Caco-2 (cell line): ENCODE data around the gene HRH2. TPM values are rescaled to one million over a fixed set of nuclear protein-coding genes. Genes with fewer than 3 reads are reported as not detected.

ENCODE experiments used
- BruUV-seq: library from RNA; stranded (reverse); fragments of 400-500 nt; replicated peaks from 2 replicates; lab custom pipeline; 2021; lab: Mats Ljungman, UMichigan
- CTCF ChIA-PET: fragments of 300-600 bp; sonication (Branson Sonifier 250); formaldehyde crosslinking; loops from one replicate; lab custom pipeline; 2022; ENCODE audit warnings: antibody characterized with exemption; lab: Charles Lee
- POLR2A ChIA-PET: fragments of 300-600 bp; sonication (Branson Sonifier 250); formaldehyde crosslinking; loops from one replicate; lab custom pipeline; 2022; ENCODE audit warnings: antibody characterized with exemption; lab: Charles Lee
- DNase-seq, 2 experiments: peaks; one replicate each; pipeline versions ENCODE4 v3.0.0 to v3.0.0-alpha.2; 2020 to 2022
- H3K27me3 ChIP-seq: replicated peaks from 2 replicates; pipeline ENCODE4 v1.6.0; 2011; ENCODE audit warnings: low read length; ENCODE audit not compliant: control insufficient read depth, insufficient read depth
- H3K36me3 ChIP-seq: 2 replicates; pipeline ENCODE4 v1.5.1; 2011; ENCODE audit warnings: low read length; ENCODE audit not compliant: control insufficient read depth, insufficient read depth
- H3K4me1 ChIP-seq: fragments of 250-450 bp; sonication (Bioruptor Pico); 2 replicates; pipeline ENCODE4 v1.5.1; 2020; ENCODE audit warnings: mild to moderate bottlenecking
- H3K4me3 ChIP-seq: 2 replicates; pipeline ENCODE4 v1.5.1; 2011; ENCODE audit warnings: low read depth, mild to moderate bottlenecking, control low read depth, low read length
- H3K9me3 ChIP-seq: fragments of 250-450 bp; sonication (Bioruptor Pico); 2 replicates; pipeline ENCODE4 v1.5.1; 2020; ENCODE audit warnings: mild to moderate bottlenecking, moderate library complexity
- H3K27ac Mint-ChIP-seq: one replicate; pipeline ENCODE4 v1.8.0; 2022; ENCODE audit warnings: mixed read lengths; ENCODE audit not compliant: unreplicated experiment
- H3K27me3 Mint-ChIP-seq: one replicate; pipeline ENCODE4 v1.8.0; 2022; ENCODE audit warnings: mixed read lengths; ENCODE audit not compliant: insufficient read depth, unreplicated experiment
- H3K36me3 Mint-ChIP-seq: one replicate; pipeline ENCODE4 v1.8.0; 2022; ENCODE audit warnings: mild to moderate bottlenecking, mixed read lengths; ENCODE audit not compliant: insufficient read depth, unreplicated experiment
- H3K4me1 Mint-ChIP-seq: one replicate; pipeline ENCODE4 v1.8.0; 2022; ENCODE audit warnings: low read depth, mixed read lengths; ENCODE audit not compliant: unreplicated experiment
- H3K4me3 Mint-ChIP-seq: one replicate; pipeline ENCODE4 v1.8.0; 2022; ENCODE audit warnings: mild to moderate bottlenecking, moderate library complexity, mixed read lengths; ENCODE audit not compliant: unreplicated experiment
- H3K9me3 Mint-ChIP-seq: one replicate; pipeline ENCODE4 v1.8.0; 2022; ENCODE audit warnings: mixed read lengths; ENCODE audit not compliant: unreplicated experiment
- intact Hi-C: fragments of 100-400 bp; cut with micrococcal nuclease; formaldehyde crosslinking; loops from one replicate; pipeline ENCODE4 v1.10.0; 2022; ENCODE audit not compliant: unreplicated experiment
- total RNA-seq: library from RNA; stranded (reverse); gene quantifications from 2 replicates; pipeline ENCODE4 v1.2.3, GENCODE V29; 2022
- TF ChIP-seq, protein P1 (sequence below), 2 experiments: fragments of 200-600 bp in 1 of 2; IDR thresholded peaks; 1 replicate in 1 of 2; 2 replicates in 1 of 2; pipeline versions ENCODE4 v1.5.1 to v1.8.0; 2011 to 2022; ENCODE audit warnings: antibody characterized with exemption in 1 of 2, control low read depth in 1 of 2, inconsistent platforms in 1 of 2, low read depth in 1 of 2, low read length in 1 of 2, mild to moderate bottlenecking in 1 of 2, moderate library complexity in 1 of 2; ENCODE audit not compliant: insufficient read depth in 1 of 2, severe bottlenecking in 1 of 2, unreplicated experiment in 1 of 2

Gene HRH2
- total RNA-seq, 1 experiment from 2014 or later: not detected

DNA sequence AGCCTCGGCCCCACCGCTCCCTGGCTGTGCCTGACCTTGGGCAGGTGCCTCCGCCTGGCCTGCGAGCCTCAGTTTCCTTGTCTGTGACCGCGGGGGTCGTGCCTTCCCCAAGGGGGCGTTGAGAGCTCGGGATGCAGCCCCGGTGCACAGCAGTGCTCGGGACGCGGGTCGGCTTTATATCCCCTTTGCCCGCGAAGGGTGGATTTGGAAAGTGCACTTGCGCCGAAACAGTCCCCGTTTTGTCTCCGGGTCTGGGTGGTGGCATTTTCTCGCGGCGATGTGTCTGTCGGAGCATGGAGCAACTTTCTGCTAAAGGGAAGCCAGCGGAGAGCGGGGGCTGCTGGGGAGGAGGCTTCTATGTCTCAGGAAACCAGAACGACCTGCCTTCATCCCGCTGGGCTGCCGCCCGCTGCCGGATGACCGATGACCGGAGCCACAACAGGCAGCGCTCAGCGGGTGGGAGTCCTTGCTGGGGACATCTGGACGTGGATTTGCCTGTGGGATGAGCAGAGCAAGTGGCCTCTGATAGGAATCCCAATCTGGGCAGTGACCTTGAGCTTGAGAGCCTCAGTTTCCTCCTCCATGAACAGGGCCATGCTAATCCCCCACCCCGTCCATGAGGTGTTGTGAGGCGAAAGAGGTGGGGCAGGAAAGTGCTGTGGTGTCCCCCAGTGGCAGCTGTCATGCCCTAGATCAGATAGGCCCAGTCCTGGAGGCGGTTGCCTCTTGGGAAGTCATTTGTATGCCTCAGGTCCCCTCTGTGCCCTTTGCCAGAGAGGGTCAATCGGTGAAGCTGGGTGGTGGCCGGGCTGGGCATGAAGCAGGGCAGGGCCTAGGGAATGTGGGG lies 651 bp downstream of the HRH2 start:
- intact Hi-C loops: no loop called here
- H3K27me3 ChIP-seq: no peaks in the 10 kb centered on the region
- no peak overlapping the region for H3K4me3 ChIP-seq
- POLR2A ChIA-PET: no interaction called here
- CTCF ChIA-PET: no interaction called here
- Mint-ChIP-seq H3K36me3 (no peaks in the 10 kb centered on the region), H3K4me3 (no peak overlapping the region), H3K4me1 (no peaks in the 10 kb centered on the region), H3K27me3 (no peaks in the 10 kb centered on the region), H3K27ac (no peak overlapping the region), H3K9me3 (no peaks in the 10 kb centered on the region)
- no peaks in the 10 kb centered on the region for H3K36me3 ChIP-seq
- no peaks in the 10 kb centered on the region for H3K9me3 ChIP-seq
- no peak for DNase-seq
- TF ChIP-seq, protein P1, sequence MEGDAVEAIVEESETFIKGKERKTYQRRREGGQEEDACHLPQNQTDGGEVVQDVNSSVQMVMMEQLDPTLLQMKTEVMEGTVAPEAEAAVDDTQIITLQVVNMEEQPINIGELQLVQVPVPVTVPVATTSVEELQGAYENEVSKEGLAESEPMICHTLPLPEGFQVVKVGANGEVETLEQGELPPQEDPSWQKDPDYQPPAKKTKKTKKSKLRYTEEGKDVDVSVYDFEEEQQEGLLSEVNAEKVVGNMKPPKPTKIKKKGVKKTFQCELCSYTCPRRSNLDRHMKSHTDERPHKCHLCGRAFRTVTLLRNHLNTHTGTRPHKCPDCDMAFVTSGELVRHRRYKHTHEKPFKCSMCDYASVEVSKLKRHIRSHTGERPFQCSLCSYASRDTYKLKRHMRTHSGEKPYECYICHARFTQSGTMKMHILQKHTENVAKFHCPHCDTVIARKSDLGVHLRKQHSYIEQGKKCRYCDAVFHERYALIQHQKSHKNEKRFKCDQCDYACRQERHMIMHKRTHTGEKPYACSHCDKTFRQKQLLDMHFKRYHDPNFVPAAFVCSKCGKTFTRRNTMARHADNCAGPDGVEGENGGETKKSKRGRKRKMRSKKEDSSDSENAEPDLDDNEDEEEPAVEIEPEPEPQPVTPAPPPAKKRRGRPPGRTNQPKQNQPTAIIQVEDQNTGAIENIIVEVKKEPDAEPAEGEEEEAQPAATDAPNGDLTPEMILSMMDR (IDR thresholded peaks at IDR 0.05; ENCODE audit: insufficient read depth in 1 of 2, low read depth in 1 of 2, low read length in 1 of 2, severe bottlenecking in 1 of 2, unreplicated experiment in 1 of 2): no peak
- no TSS peak for BruUV-seq
- peaks cover 6% of the 10 kb centered on the region; the same call in 1 of the 2 replicates for H3K4me1 ChIP-seq

DNA sequence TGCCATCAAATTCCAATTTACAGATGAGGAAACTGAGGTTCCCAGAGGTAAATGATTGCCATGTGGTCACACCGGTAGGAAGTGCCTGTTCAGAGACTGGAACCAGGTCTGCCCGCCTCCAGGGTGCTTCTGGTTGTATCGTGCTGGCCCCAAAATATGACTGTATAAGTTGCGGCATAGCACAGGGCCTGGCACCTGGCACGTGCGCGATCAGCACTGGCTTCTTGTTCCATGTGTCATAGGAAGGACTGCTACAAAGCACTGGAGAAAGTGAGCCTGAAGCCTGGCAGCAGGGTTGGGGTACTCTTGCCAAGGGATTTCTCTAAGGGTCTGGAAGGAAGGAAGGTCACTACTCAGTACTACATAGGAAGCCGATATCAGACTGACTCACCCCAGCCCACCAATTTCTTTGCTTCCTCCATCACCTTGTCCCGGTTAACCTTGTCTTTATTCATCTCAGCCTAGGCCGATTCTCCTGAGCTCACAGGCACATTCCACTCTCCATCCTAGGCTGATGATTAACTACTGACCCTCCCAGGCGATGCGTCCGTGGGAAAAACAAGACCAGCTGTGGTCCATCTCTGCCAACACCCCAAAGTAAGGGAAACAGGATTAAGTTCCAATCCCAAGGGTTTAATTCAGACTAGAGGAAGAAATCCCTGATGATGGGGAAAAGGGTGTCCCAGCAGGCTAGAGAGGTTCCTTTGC lies 1.8 kb downstream of the HRH2 start:
- Mint-ChIP-seq H3K4me1 (peaks cover 5% of the 10 kb centered on the region), H3K27me3 (no peaks in the 10 kb centered on the region), H3K36me3 (no peaks in the 10 kb centered on the region), H3K9me3 (no peaks in the 10 kb centered on the region), H3K27ac (no peak overlapping the region), H3K4me3 (no peak overlapping the region)
- ChIA-PET CTCF (interaction anchor here (1.1 kb wide), 1 partner anchor 70 kb away, joined by 3 read pairs; no protein-coding TSS in a partner anchor), POLR2A (no interaction called here)
- BruUV-seq: no TSS peak
- intact Hi-C loops: no loop called here
- TF ChIP-seq, protein P1 (IDR thresholded peaks at IDR 0.05; ENCODE audit: insufficient read depth in 1 of 2, low read depth in 1 of 2, low read length in 1 of 2, severe bottlenecking in 1 of 2, unreplicated experiment in 1 of 2): no peak
- Histone ChIP-seq H3K36me3 (no peaks in the 10 kb centered on the region), H3K4me1 (peaks cover 6% of the 10 kb centered on the region; the same call in 1 of the 2 replicates), H3K4me3 (no peak overlapping the region), H3K27me3 (no peaks in the 10 kb centered on the region), H3K9me3 (no peaks in the 10 kb centered on the region)
- DNase-seq: peak in 1 of 2 experiments; percentile 35
